ENCODE results near the gene CPSF3.
A peak's percentile ranks its signal among the peaks of the same experiment; 100 is the strongest.
"Not testable (repeated sequence)": the region's sequence is repeated elsewhere in the genome, so short reads cannot be mapped to it uniquely, and the experiment has no call there.

Gene CPSF3

GRCh38 chr2:9466147-9466683, 42.8 kb downstream of the CPSF3 start:
- no peak for DNase-seq (ENCODE audit: low spot score)

GRCh38 chr2:9467687-9468086, 44.2 kb downstream of the CPSF3 start:
- DNase-seq (ENCODE audit: low spot score): no peak

- DNase-seq (ENCODE audit: low spot score): no peak
Observed at GRCh38 chr2:9471206-9471605, 47.8 kb downstream of the CPSF3 start.

- no peak for DNase-seq (ENCODE audit: low spot score)
Observed at GRCh38 chr2:9472511-9472910, 49.1 kb downstream of the CPSF3 start.

- no peak for DNase-seq (ENCODE audit: low spot score)
Observed at GRCh38 chr2:9473308-9473984, 50.0 kb downstream of the CPSF3 start.

GRCh38 chr2:9473985-9474360, 50.5 kb downstream of the CPSF3 start:
- peak; percentile 55 for DNase-seq (ENCODE audit: low spot score)

- DNase-seq (ENCODE audit: low spot score): peak; percentile 96
Observed at GRCh38 chr2:9474361-9475057, 51.1 kb downstream of the CPSF3 start, which contains the start of gene IAH1. Gene IAH1, plus strand, starts transcription at chr2:9474551. Its CDS starts 16 bp downstream, at chr2:9474567.

- no peak for DNase-seq (ENCODE audit: low spot score)
Observed at GRCh38 chr2:9477914-9478313, 54.5 kb downstream of the CPSF3 start.

- DNase-seq (ENCODE audit: low spot score): no peak
Observed at GRCh38 chr2:9478526-9478925, 55.1 kb downstream of the CPSF3 start.

GRCh38 chr2:9480157-9480556, 56.7 kb downstream of the CPSF3 start:
- no peak for DNase-seq (ENCODE audit: low spot score)

GRCh38 chr2:9483107-9483506, 59.7 kb downstream of the CPSF3 start:
- no peak for DNase-seq (ENCODE audit: low spot score)

GRCh38 chr2:9484533-9484932, 61.1 kb downstream of the CPSF3 start:
- DNase-seq (ENCODE audit: low spot score): peak; percentile 20

GRCh38 chr2:9488583-9489547, 65.4 kb downstream of the CPSF3 start:
- DNase-seq (ENCODE audit: low spot score): peak; percentile 38

GRCh38 chr2:9490789-9491188, 67.3 kb downstream of the CPSF3 start:
- no peak for DNase-seq (ENCODE audit: low spot score)

- no peak for DNase-seq (ENCODE audit: low spot score)
Observed at GRCh38 chr2:9492927-9493326, 69.5 kb downstream of the CPSF3 start.

GRCh38 chr2:9493478-9493877, 70.0 kb downstream of the CPSF3 start:
- no peak for DNase-seq (ENCODE audit: low spot score)

GRCh38 chr2:9494081-9494480, 70.6 kb downstream of the CPSF3 start:
- no peak for DNase-seq (ENCODE audit: low spot score)

- DNase-seq (ENCODE audit: low spot score): no peak
Observed at GRCh38 chr2:9497017-9497416, 73.6 kb downstream of the CPSF3 start.

- no peak for DNase-seq (ENCODE audit: low spot score)
Observed at GRCh38 chr2:9498210-9498609, 74.8 kb downstream of the CPSF3 start.

- DNase-seq (ENCODE audit: low spot score): no peak
Observed at GRCh38 chr2:9508931-9509330, 85.5 kb downstream of the CPSF3 start.

- not testable (repeated sequence) for DNase-seq (ENCODE audit: low spot score)
Observed at GRCh38 chr2:9513946-9514345, 90.5 kb downstream of the CPSF3 start.

GRCh38 chr2:9517118-9517782, 93.8 kb downstream of the CPSF3 start:
- no peak for DNase-seq (ENCODE audit: low spot score)
